ENCODE measurements around the gene PTEN. TPM values are rescaled to one million over a fixed set of nuclear protein-coding genes. Genes with fewer than 3 reads are reported as not detected.
"Not testable (repeated sequence)": the region's sequence is repeated elsewhere in the genome, so short reads cannot be mapped to it uniquely, and the experiment has no call there.

PTEN gene
- total and polyA plus RNA-seq, 2 donors (not counting 3 experiments of a cell fraction or from before 2014, with no cell fraction given): 8.0 to 76.9 TPM

- H3K4me3 ChIP-seq (replicated peaks in 1 of 3; ENCODE audit: insufficient read depth in 1 of 3, low read depth in 1 of 3, low read length in 3 of 3); POLR2A ChIA-PET: not testable (repeated sequence)
These were observed 5.7 kb downstream of the PTEN start for GRCh38 chr10:87869139-87869538.

DNA sequence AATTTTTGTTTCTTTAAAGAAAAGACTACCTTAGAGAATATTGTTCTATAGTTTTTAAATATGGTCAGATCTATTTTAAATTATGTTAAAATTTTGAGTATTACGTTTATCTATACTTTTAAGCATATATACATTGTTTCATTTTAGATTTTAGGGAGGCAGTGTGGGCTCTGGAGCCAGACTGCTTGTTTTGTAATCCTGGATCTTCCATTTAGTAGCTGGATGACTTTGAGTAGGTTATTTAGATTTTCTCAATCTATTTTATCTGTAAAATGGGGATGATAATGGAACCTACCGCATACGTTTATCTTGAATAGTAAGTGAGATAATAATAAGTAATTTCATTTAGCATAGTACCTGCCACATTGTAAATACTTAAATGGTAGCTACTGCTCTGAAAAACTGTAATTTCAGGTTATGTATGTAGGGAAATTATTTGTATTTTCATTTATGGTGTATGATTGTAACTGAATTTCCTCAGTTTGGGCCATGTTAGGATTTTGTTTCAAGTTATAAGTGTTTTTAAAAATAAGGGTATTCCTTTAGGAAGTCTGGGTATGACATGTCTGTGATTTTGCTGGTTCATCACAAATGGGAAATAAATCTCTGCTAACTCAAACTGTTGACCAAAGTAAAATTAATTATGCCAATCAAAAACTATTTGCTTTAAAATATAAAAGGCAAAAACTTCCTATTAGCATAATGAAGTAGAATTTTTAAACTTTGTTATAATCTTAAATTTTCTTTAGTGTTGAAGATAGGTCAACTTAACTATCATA, 6.5 kb downstream of the PTEN start:
- intact Hi-C loops (cut with micrococcal nuclease) (loop anchor here (10.0 kb wide), 1 partner anchor 335 kb away; no protein-coding TSS in a partner anchor), dilution Hi-C loops (cut with MboI; ENCODE audit: extremely low pct_ligation_motif_present, low sequenced_read_pairs) (loop anchor here (25.0 kb wide), 1 partner anchor 692 kb away; no protein-coding TSS in a partner anchor)
- no peak for FAIRE-seq
- Histone ChIP-seq H3K4me3 (replicated peaks in 1 of 3; ENCODE audit: insufficient read depth in 1 of 3, low read depth in 1 of 3, low read length in 3 of 3) (no peak overlapping the region), H3K4me1 (ENCODE audit: control insufficient read depth, extremely low read depth, insufficient read depth, low read length) (peaks cover 25% of the 10 kb centered on the region), H3K4me2 (ENCODE audit: insufficient read depth, low read length) (peak overlapping the region; percentile 16), H3K36me3 (ENCODE audit: control insufficient read depth in 2 of 2, extremely low read depth in 1 of 2, insufficient read depth in 2 of 2, low read length in 2 of 2) (no peaks in the 10 kb centered on the region), H3K27me3 (ENCODE audit: control insufficient read depth in 2 of 2, insufficient read depth in 2 of 2, low read length in 2 of 2) (no peaks in the 10 kb centered on the region), H4K20me1 (replicated peaks; ENCODE audit: control insufficient read depth, extremely low read depth, insufficient read depth, low read length) (peaks cover 4% of the 10 kb centered on the region), H3K9me1 (replicated peaks; ENCODE audit: control insufficient read depth, extremely low read depth, insufficient read depth, low read length) (no peaks in the 10 kb centered on the region), H3K27ac (ENCODE audit: insufficient read depth, low read depth, low read length) (no peak overlapping the region), H3K79me2 (ENCODE audit: control insufficient read depth, insufficient read depth, low read length) (peaks cover 93% of the 10 kb centered on the region), H2AFZ (ENCODE audit: low read depth, low read length) (no peak overlapping the region), H3K9ac (replicated peaks; ENCODE audit: extremely low read depth, insufficient read depth, low read length) (no peak overlapping the region), H3K9me3 (replicated peaks; ENCODE audit: control insufficient read depth, insufficient read depth, low read length) (no peaks in the 10 kb centered on the region)
- ChIA-PET POLR2A (no interaction called here), CTCF (interaction anchor here (1.9 kb wide), 1 partner anchor 244 kb away, joined by 8 read pairs; no protein-coding TSS in a partner anchor)
- BruUV-seq (replicated peaks): no TSS peak
- TF ChIP-seq FOS (IDR thresholded peaks at IDR 0.05; ENCODE audit: borderline replicate concordance, insufficient read depth, low read length) (no peak), JUN (IDR thresholded peaks at IDR 0.05; ENCODE audit: borderline replicate concordance, insufficient read depth, insufficient read length, low read depth) (no peak), POLR2A (IDR thresholded peaks at IDR 0.05; ENCODE audit: low read depth, low read length) (no peak), CTCF (IDR thresholded peaks at IDR 0.05; ENCODE audit: extremely low read depth in 1 of 2, insufficient read depth in 1 of 2, low read depth in 1 of 2, low read length in 2 of 2) (no peak), EZH2 (IDR thresholded peaks at IDR 0.05; ENCODE audit: borderline replicate concordance, low read depth, low read length, severe bottlenecking) (no peak), GATA2 (IDR thresholded peaks at IDR 0.05; ENCODE audit: insufficient read depth, insufficient read length, low read depth, low read length) (no peak), POLR2AphosphoS5 (IDR thresholded peaks at IDR 0.05; ENCODE audit: insufficient read depth, low read depth, low read length) (no peak), MAX (IDR thresholded peaks at IDR 0.05; ENCODE audit: insufficient read depth, insufficient read length) (no peak), MYC (IDR thresholded peaks at IDR 0.05; ENCODE audit: low read depth, low read length) (no peak)
- DNase-seq (ENCODE audit: low read depth, low spot score): no peak

More at GRCh38 chr10:87869139-87869538, 5.7 kb downstream of the PTEN start:
- intact Hi-C loops (cut with micrococcal nuclease) (loop anchor here (10.0 kb wide), 1 partner anchor 334 kb away; no protein-coding TSS in a partner anchor), dilution Hi-C loops (cut with MboI; ENCODE audit: extremely low pct_ligation_motif_present, low sequenced_read_pairs) (loop anchor here (25.0 kb wide), 1 partner anchor 693 kb away; no protein-coding TSS in a partner anchor)
- not testable (repeated sequence) for H2AFZ ChIP-seq (ENCODE audit: low read depth, low read length); H3K4me2 ChIP-seq (ENCODE audit: insufficient read depth, low read length); H3K9ac ChIP-seq (replicated peaks; ENCODE audit: extremely low read depth, insufficient read depth, low read length); H3K9me1 ChIP-seq (replicated peaks; ENCODE audit: control insufficient read depth, extremely low read depth, insufficient read depth, low read length); BruUV-seq (replicated peaks); H4K20me1 ChIP-seq (replicated peaks; ENCODE audit: control insufficient read depth, extremely low read depth, insufficient read depth, low read length); FAIRE-seq; H3K36me3 ChIP-seq (ENCODE audit: control insufficient read depth in 2 of 2, extremely low read depth in 1 of 2, insufficient read depth in 2 of 2, low read length in 2 of 2); H3K27ac ChIP-seq (ENCODE audit: insufficient read depth, low read depth, low read length); H3K27me3 ChIP-seq (ENCODE audit: control insufficient read depth in 2 of 2, insufficient read depth in 2 of 2, low read length in 2 of 2); H3K9me3 ChIP-seq (replicated peaks; ENCODE audit: control insufficient read depth, insufficient read depth, low read length); DNase-seq (ENCODE audit: low read depth, low spot score)
- H3K4me1 ChIP-seq (ENCODE audit: control insufficient read depth, extremely low read depth, insufficient read depth, low read length): peaks cover 17% of the 10 kb centered on the region
- CTCF ChIA-PET: interaction anchor here (1.9 kb wide), 1 partner anchor 245 kb away, joined by 8 read pairs; no protein-coding TSS in a partner anchor
- H3K79me2 ChIP-seq (ENCODE audit: control insufficient read depth, insufficient read depth, low read length): peaks cover 94% of the 10 kb centered on the region
